CD14-positive monocyte (primary cell): ENCODE data around the gene CTNS. TPM values are rescaled to one million over a fixed set of nuclear protein-coding genes. Genes with fewer than 3 reads are reported as not detected.
"Not testable (repeated sequence)": the region's sequence is repeated elsewhere in the genome, so short reads cannot be mapped to it uniquely, and the experiment has no call there.

Source experiments
- DNase-seq, 3 donors: peaks; one replicate each; pipeline ENCODE4 v3.0.0-alpha.2; 2011 to 2022
- H2AFZ ChIP-seq: 2 replicates; pipeline ENCODE4 v1.6.0; 2012; ENCODE audit warnings: mild to moderate bottlenecking, low read depth, low read length, inconsistent platforms; ENCODE audit not compliant: insufficient read depth, poor library complexity, severe bottlenecking
- H3K27ac ChIP-seq, 2 donors: 1 replicate in 1 of 2; 2 replicates in 1 of 2; pipeline ENCODE4 v1.5.1; 2012 to 2013; ENCODE audit warnings: low read length in 2 of 2, control low read depth in 1 of 2, inconsistent platforms in 1 of 2, low read depth in 1 of 2, mild to moderate bottlenecking in 1 of 2
- H3K27me3 ChIP-seq, 2 donors: one replicate each; pipeline versions ENCODE4 v1.6.0 to v1.6.1; 2011 to 2013; ENCODE audit warnings: low read length in 2 of 2; ENCODE audit not compliant: control insufficient read depth in 2 of 2, insufficient read depth in 2 of 2
- H3K36me3 ChIP-seq, 2 donors: replicated peaks in 1 of 2; 1 replicate in 1 of 2; 2 replicates in 1 of 2; pipeline versions ENCODE4 v1.5.1 to v1.6.1; 2012 to 2013; ENCODE audit warnings: low read length in 2 of 2, control low read depth in 1 of 2, inconsistent platforms in 1 of 2, mild to moderate bottlenecking in 1 of 2; ENCODE audit not compliant: insufficient read depth in 2 of 2, control insufficient read depth in 1 of 2
- H3K4me1 ChIP-seq, 2 donors: 1 replicate in 1 of 2; 2 replicates in 1 of 2; pipeline versions ENCODE4 v1.5.1 to v1.6.1; 2012 to 2013; ENCODE audit warnings: low read length in 2 of 2, control low read depth in 1 of 2, inconsistent platforms in 1 of 2, mild to moderate bottlenecking in 1 of 2, moderate library complexity in 1 of 2; ENCODE audit not compliant: insufficient read depth in 2 of 2, control insufficient read depth in 1 of 2
- H3K4me2 ChIP-seq: replicated peaks from 2 replicates; pipeline ENCODE3; 2012; ENCODE audit warnings: low read length, moderate library complexity, mild to moderate bottlenecking; ENCODE audit not compliant: poor library complexity, severe bottlenecking; ENCODE audit errors: extremely low read depth
- H3K4me3 ChIP-seq, 3 experiments: fragments of 200-600 bp in 1 of 3; sonication (generic) in 1 of 3; replicated peaks in 1 of 3; 1 replicate in 2 of 3; 2 replicates in 1 of 3; pipeline ENCODE4 v1.5.1; 2011 to 2013; ENCODE audit warnings: low read length in 3 of 3, mild to moderate bottlenecking in 3 of 3, control low read depth in 2 of 3, low read depth in 2 of 3, inconsistent platforms in 1 of 3, moderate library complexity in 1 of 3
- H3K79me2 ChIP-seq: 2 replicates; pipeline ENCODE4 v1.6.0; 2012; ENCODE audit warnings: mild to moderate bottlenecking, control low read depth, inconsistent platforms, low read length, moderate library complexity; ENCODE audit not compliant: insufficient read depth
- H3K9ac ChIP-seq: 2 replicates; pipeline ENCODE4 v1.6.0; 2017; ENCODE audit warnings: low read length, mild to moderate bottlenecking; ENCODE audit not compliant: insufficient read depth, poor library complexity, severe bottlenecking
- H3K9me3 ChIP-seq, 2 donors: replicated peaks in 1 of 2; 1 replicate in 1 of 2; 2 replicates in 1 of 2; pipeline versions ENCODE4 v1.5.1 to v1.6.1; 2012 to 2013; ENCODE audit warnings: low read length in 2 of 2, control low read depth in 1 of 2; ENCODE audit not compliant: control insufficient read depth in 1 of 2, insufficient read depth in 1 of 2
- H4K20me1 ChIP-seq: 2 replicates; pipeline ENCODE4 v1.6.0; 2012; ENCODE audit warnings: mild to moderate bottlenecking, low read length, control low read depth, moderate library complexity; ENCODE audit not compliant: insufficient read depth
- H3K27ac Mint-ChIP-seq, 7 donors: one replicate each; pipeline ENCODE4 v1.8.0; 2020; ENCODE audit warnings: mild to moderate bottlenecking in 7 of 7, mixed read lengths in 7 of 7, moderate library complexity in 6 of 7, inconsistent platforms in 2 of 7
- H3K27me3 Mint-ChIP-seq, 3 donors: one replicate each; pipeline ENCODE4 v1.8.0; 2021 to 2022; ENCODE audit warnings: low read depth in 3 of 3, mild to moderate bottlenecking in 3 of 3, mixed read lengths in 3 of 3, moderate library complexity in 3 of 3, inconsistent platforms in 1 of 3
- H3K36me3 Mint-ChIP-seq, 2 donors: one replicate each; pipeline ENCODE4 v1.8.0; 2020; ENCODE audit warnings: mixed read lengths in 2 of 2, inconsistent platforms in 1 of 2, mild to moderate bottlenecking in 1 of 2
- H3K4me1 Mint-ChIP-seq: one replicate; pipeline ENCODE4 v1.8.0; 2020; ENCODE audit warnings: mild to moderate bottlenecking, mixed read lengths
- H3K4me3 Mint-ChIP-seq, 2 donors: one replicate each; pipeline ENCODE4 v1.8.0; 2020; ENCODE audit warnings: mild to moderate bottlenecking in 2 of 2, mixed read lengths in 2 of 2, moderate library complexity in 1 of 2
- H3K9me3 Mint-ChIP-seq, 7 donors: one replicate each; pipeline ENCODE4 v1.8.0; 2020 to 2022; ENCODE audit warnings: mixed read lengths in 7 of 7, mild to moderate bottlenecking in 6 of 7, moderate library complexity in 6 of 7, inconsistent platforms in 2 of 7
- WGBS: methylation state at CpG from one replicate; pipeline ENCODE4 v1.1.5; 2013; ENCODE audit warnings: missing lambda C conversion rate; ENCODE audit not compliant: insufficient coverage; 5-methylcytosine and 5-hydroxymethylcytosine counted together
- intact Hi-C, 2 donors: fragments of 100-400 bp; cut with micrococcal nuclease; formaldehyde crosslinking; loops; one replicate each; pipeline versions ENCODE4 v1.15.0 to v1.15.1; 2023
- polyA plus RNA-seq, 3 donors: library from polyadenylated mRNA; depleted of rRNA in 1 of 3; unstranded in 2 of 3; stranded (reverse) in 1 of 3; fragments of 300-500 nt in 2 of 3; fragments of >200 nt in 1 of 3; fragmentation: Illumina TruSeq in 2 of 3; gene quantifications; 1 replicate in 2 of 3; 2 replicates in 1 of 3; pipeline ENCODE4 v1.2.3, GENCODE V29; 2012 to 2021
- TF ChIP-seq, protein P1 (sequence below): fragments of 200-600 bp; IDR thresholded peaks from one replicate; pipeline ENCODE4 v1.8.0; 2022; ENCODE audit warnings: antibody characterized with exemption, mild to moderate bottlenecking

The CTNS gene
- polyA plus RNA-seq, 3 donors = 11.6 to 11.8 (median 11.7) TPM

DNA sequence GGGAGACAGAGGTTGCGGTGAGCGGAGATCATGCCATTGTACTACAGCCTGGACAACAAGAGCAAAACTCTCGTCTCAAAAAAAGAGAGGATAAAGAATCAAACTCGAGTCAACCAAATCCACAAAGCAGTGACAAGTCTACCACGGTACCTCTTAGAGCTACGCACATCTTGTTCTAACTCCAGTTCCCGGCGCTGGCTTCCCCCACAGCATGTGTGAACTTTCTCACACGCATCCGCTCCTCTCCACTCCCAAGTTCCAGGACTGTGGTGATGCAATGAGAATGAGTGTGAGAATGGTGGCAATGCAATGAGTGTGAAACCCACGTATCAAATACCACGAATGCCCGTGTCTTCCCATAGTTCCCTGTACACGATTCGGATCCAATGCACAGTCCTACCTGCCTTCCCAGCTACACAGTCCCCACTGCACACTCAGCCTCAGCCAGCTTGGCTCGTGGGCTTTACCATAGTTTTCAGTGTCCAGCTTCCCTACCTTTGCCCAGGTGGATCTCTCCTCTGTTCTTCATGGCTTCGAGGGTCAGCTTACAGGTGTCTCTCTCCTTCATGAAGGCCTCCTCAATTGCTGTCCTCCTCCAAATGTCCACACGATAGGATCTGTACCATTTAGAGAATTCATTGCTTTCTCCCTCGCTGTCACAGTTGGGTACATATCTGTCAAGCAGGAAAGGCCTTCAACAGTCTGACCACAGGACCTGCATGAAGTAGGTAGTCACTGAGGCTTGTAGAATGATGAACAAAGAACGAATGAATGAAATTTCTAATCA is 68.6 kb downstream of the CTNS start:
- intact Hi-C loops = no loop called here
- no peak for DNase-seq
- peaks cover 0 to 4% of the 10 kb centered on the region in 2 donors for H3K9me3 ChIP-seq
- 84% methylated on average over 7 of the region's 20 CpGs for WGBS
- H3K27me3 ChIP-seq = no peaks in the 10 kb centered on the region
- Mint-ChIP-seq H3K4me3 (no peak overlapping the region), H3K9me3 (peaks cover 0 to 6% (median 5%) of the 10 kb centered on the region in 7 donors), H3K4me1 (peaks cover 11% of the 10 kb centered on the region), H3K36me3 (peaks cover 0 to 6% of the 10 kb centered on the region in 2 donors), H3K27me3 (peaks cover 0 to 6% (median 2%) of the 10 kb centered on the region in 3 donors), H3K27ac (peak overlapping the region in 1 of 7 donors; percentile 15)
- H3K27ac ChIP-seq = no peak overlapping the region
- no peak overlapping the region for H2AFZ ChIP-seq
- H3K9ac ChIP-seq = no peak overlapping the region
- H3K79me2 ChIP-seq = no peaks in the 10 kb centered on the region
- no peak overlapping the region for H3K4me2 ChIP-seq
- no peaks in the 10 kb centered on the region for H4K20me1 ChIP-seq
- TF ChIP-seq, protein P1, sequence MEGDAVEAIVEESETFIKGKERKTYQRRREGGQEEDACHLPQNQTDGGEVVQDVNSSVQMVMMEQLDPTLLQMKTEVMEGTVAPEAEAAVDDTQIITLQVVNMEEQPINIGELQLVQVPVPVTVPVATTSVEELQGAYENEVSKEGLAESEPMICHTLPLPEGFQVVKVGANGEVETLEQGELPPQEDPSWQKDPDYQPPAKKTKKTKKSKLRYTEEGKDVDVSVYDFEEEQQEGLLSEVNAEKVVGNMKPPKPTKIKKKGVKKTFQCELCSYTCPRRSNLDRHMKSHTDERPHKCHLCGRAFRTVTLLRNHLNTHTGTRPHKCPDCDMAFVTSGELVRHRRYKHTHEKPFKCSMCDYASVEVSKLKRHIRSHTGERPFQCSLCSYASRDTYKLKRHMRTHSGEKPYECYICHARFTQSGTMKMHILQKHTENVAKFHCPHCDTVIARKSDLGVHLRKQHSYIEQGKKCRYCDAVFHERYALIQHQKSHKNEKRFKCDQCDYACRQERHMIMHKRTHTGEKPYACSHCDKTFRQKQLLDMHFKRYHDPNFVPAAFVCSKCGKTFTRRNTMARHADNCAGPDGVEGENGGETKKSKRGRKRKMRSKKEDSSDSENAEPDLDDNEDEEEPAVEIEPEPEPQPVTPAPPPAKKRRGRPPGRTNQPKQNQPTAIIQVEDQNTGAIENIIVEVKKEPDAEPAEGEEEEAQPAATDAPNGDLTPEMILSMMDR = no peak
- no peak overlapping the region for H3K4me3 ChIP-seq
- H3K36me3 ChIP-seq = no peaks in the 10 kb centered on the region
- H3K4me1 ChIP-seq = peaks cover 2 to 4% of the 10 kb centered on the region in 2 donors

GRCh38 chr17:3705718-3705984 is 69.1 kb downstream of the CTNS start:
- H3K27ac Mint-ChIP-seq, H3K4me3 Mint-ChIP-seq, DNase-seq, intact Hi-C loops, H3K4me1 ChIP-seq, H3K4me2 ChIP-seq, H3K36me3 Mint-ChIP-seq, H4K20me1 ChIP-seq, H2AFZ ChIP-seq, H3K4me3 ChIP-seq, H3K79me2 ChIP-seq, H3K36me3 ChIP-seq, H3K27me3 ChIP-seq, H3K9me3 ChIP-seq, H3K27me3 Mint-ChIP-seq, H3K27ac ChIP-seq, H3K9ac ChIP-seq, H3K9me3 Mint-ChIP-seq: not testable (repeated sequence)
- H3K4me1 Mint-ChIP-seq = peaks cover 14% of the 10 kb centered on the region
- WGBS = 100% methylated on average over 1 of the region's 1 CpG
